Neural progenitor cell (in vitro differentiated cells): ENCODE measurements around the gene SPOCK1. TPM values are rescaled to one million over a fixed set of nuclear protein-coding genes. Genes with fewer than 3 reads are reported as not detected.

Experiments used
- DNase-seq: peaks from one replicate; pipeline ENCODE4 v3.0.0-alpha.2; 2016; ENCODE audit warnings: low spot score
- H2AFZ ChIP-seq: fragments of 200-600 bp; sonication (generic); replicated peaks from 2 replicates; pipeline ENCODE4 v1.6.1; 2016; ENCODE audit warnings: antibody characterized with exemption
- H3F3A ChIP-seq: fragments of 200-600 bp; sonication (generic); 2 replicates; pipeline ENCODE4 v1.6.1; 2016; ENCODE audit warnings: antibody characterized with exemption, low read depth
- H3K27ac ChIP-seq: fragments of 200-600 bp; sonication (generic); 2 replicates; pipeline ENCODE4 v1.5.1; 2016; ENCODE audit warnings: mild to moderate bottlenecking
- H3K27me3 ChIP-seq: fragments of 200-600 bp; sonication (generic); 2 replicates; pipeline ENCODE4 v1.6.1; 2016; ENCODE audit warnings: mild to moderate bottlenecking, moderate library complexity
- H3K36me3 ChIP-seq: fragments of 200-600 bp; sonication (generic); 2 replicates; pipeline ENCODE4 v1.5.1; 2016
- H3K4me1 ChIP-seq: fragments of 200-600 bp; sonication (generic); 2 replicates; pipeline ENCODE4 v1.6.1; 2016; ENCODE audit warnings: mixed run types
- H3K4me2 ChIP-seq: fragments of 200-600 bp; sonication (generic); 2 replicates; pipeline ENCODE4 v1.6.1; 2016
- H3K4me3 ChIP-seq: fragments of 200-600 bp; sonication (generic); 2 replicates; pipeline ENCODE4 v1.5.1; 2016
- H3K79me2 ChIP-seq: fragments of 200-600 bp; sonication (generic); 2 replicates; pipeline ENCODE4 v1.6.1; 2016; ENCODE audit warnings: low read depth
- H3K9ac ChIP-seq: fragments of 200-600 bp; sonication (generic); 2 replicates; pipeline ENCODE4 v1.6.1; 2016
- H3K9me3 ChIP-seq: fragments of 200-600 bp; sonication (generic); 2 replicates; pipeline ENCODE4 v1.5.1; 2016; ENCODE audit warnings: low read depth
- H4K20me1 ChIP-seq: fragments of 200-600 bp; sonication (generic); 2 replicates; pipeline ENCODE4 v1.6.1; 2016; ENCODE audit warnings: low read depth
- H3K27ac Mint-ChIP-seq: 3 replicates; pipeline ENCODE4 v1.8.0; 2021; ENCODE audit warnings: mixed read lengths
- H3K27me3 Mint-ChIP-seq: 2 replicates; pipeline ENCODE4 v1.8.0; 2022; ENCODE audit warnings: low read depth, mild to moderate bottlenecking, inconsistent platforms, moderate library complexity, mixed read lengths; ENCODE audit not compliant: insufficient read depth
- H3K36me3 Mint-ChIP-seq: 3 replicates; pipeline ENCODE4 v1.8.0; 2021; ENCODE audit warnings: mixed read lengths
- H3K4me1 Mint-ChIP-seq: 3 replicates; pipeline ENCODE4 v1.8.0; 2021; ENCODE audit warnings: mixed read lengths
- H3K4me3 Mint-ChIP-seq: 3 replicates; pipeline ENCODE4 v1.8.0; 2021; ENCODE audit warnings: mild to moderate bottlenecking, moderate library complexity, mixed read lengths
- H3K9me3 Mint-ChIP-seq: 3 replicates; pipeline ENCODE4 v1.8.0; 2020; ENCODE audit warnings: mixed read lengths
- EZH2 ChIP-seq: fragments of 200-600 bp; sonication (generic); IDR thresholded peaks from 2 replicates; pipeline ENCODE4 v1.6.1; 2017; ENCODE audit warnings: antibody characterized with exemption, mild to moderate bottlenecking, moderate library complexity
- EZH2phosphoT487 ChIP-seq: fragments of 200-600 bp; sonication (generic); IDR thresholded peaks from 2 replicates; pipeline ENCODE4 v1.6.1; 2017; ENCODE audit warnings: antibody characterized with exemption
- total RNA-seq: library from RNA; depleted of rRNA; stranded (reverse); fragments of >200 nt; gene quantifications from 2 replicates; pipeline ENCODE4 v1.2.3, GENCODE V29; 2015; ENCODE audit warnings: low replicate concordance
- TF ChIP-seq, protein P1 (sequence below): fragments of 200-600 bp; sonication (generic); IDR thresholded peaks from 2 replicates; pipeline ENCODE4 v1.5.1; 2017; ENCODE audit warnings: antibody characterized with exemption, mild to moderate bottlenecking

The SPOCK1 gene
- total RNA-seq, 1 donor from 2014 or later, result 6.9 TPM

DNA sequence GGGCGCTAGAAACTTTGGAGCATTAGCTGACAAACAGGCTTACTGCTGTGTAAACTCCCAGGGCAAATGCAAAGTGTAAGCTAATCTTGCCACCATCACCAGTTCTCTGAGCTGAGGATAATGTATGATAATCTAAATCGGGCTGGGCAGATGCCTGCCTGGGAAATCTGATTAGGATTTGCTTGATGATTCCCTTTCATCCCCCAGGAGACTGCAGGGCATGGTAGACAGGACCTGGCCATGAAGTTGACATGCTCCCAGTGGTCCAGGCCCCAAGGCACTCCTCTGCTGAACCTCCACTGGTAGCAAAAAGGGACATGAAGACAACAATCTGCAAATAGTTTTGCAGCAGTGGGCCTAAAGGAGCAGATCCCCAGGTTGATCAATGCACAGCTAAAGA lies 317.5 kb downstream of the SPOCK1 start:
- Histone ChIP-seq H3K4me1 (peaks cover 59% of the 10 kb centered on the region), H2AFZ (no peak overlapping the region), H3K9me3 (no peaks in the 10 kb centered on the region), H3K4me3 (no peak overlapping the region), H3K27ac (no peak overlapping the region), H3K9ac (no peak overlapping the region), H3K4me2 (peak overlapping the region; percentile 10), H3F3A (peaks cover 8% of the 10 kb centered on the region), H4K20me1 (no peaks in the 10 kb centered on the region), H3K79me2 (no peaks in the 10 kb centered on the region), H3K27me3 (no peaks in the 10 kb centered on the region), H3K36me3 (no peaks in the 10 kb centered on the region)
- Mint-ChIP-seq H3K27me3 (peaks cover 7% of the 10 kb centered on the region), H3K4me3 (no peak overlapping the region), H3K4me1 (peaks cover 36% of the 10 kb centered on the region), H3K9me3 (no peaks in the 10 kb centered on the region), H3K36me3 (no peaks in the 10 kb centered on the region), H3K27ac (no peak overlapping the region)
- no peak for TF ChIP-seq EZH2phosphoT487
- TF ChIP-seq, protein P1, sequence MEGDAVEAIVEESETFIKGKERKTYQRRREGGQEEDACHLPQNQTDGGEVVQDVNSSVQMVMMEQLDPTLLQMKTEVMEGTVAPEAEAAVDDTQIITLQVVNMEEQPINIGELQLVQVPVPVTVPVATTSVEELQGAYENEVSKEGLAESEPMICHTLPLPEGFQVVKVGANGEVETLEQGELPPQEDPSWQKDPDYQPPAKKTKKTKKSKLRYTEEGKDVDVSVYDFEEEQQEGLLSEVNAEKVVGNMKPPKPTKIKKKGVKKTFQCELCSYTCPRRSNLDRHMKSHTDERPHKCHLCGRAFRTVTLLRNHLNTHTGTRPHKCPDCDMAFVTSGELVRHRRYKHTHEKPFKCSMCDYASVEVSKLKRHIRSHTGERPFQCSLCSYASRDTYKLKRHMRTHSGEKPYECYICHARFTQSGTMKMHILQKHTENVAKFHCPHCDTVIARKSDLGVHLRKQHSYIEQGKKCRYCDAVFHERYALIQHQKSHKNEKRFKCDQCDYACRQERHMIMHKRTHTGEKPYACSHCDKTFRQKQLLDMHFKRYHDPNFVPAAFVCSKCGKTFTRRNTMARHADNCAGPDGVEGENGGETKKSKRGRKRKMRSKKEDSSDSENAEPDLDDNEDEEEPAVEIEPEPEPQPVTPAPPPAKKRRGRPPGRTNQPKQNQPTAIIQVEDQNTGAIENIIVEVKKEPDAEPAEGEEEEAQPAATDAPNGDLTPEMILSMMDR, result no peak
- no peak for TF ChIP-seq EZH2
- no peak for DNase-seq

DNA sequence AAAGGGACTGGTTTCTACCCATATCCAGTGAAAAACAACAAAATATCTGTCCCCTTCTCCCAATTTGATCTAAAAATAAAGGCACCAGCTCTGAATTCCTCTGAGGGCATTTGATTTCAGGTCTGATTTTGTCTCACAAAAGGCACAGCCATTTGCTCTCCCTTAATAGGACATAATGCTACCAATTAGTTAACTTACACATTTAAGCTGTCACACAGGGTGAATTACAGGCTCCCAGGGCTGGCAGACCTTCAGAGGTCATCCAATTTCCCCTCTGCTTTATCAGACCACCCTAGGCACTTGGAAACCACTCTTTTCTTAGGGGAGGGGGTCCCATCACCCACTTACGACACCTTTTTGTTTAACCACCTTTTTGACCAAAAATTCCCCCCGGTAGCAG lies 319.9 kb downstream of the SPOCK1 start:
- Histone ChIP-seq H3K36me3 (no peaks in the 10 kb centered on the region), H3K27ac (no peak overlapping the region), H3F3A (peaks cover 8% of the 10 kb centered on the region), H3K4me3 (no peak overlapping the region), H2AFZ (no peak overlapping the region), H3K4me1 (peaks cover 57% of the 10 kb centered on the region), H3K4me2 (no peak overlapping the region), H4K20me1 (no peaks in the 10 kb centered on the region), H3K79me2 (no peaks in the 10 kb centered on the region), H3K27me3 (no peaks in the 10 kb centered on the region), H3K9ac (no peak overlapping the region), H3K9me3 (no peaks in the 10 kb centered on the region)
- no peak for DNase-seq
- no peaks in the 10 kb centered on the region for H3K36me3 Mint-ChIP-seq
- H3K4me3 Mint-ChIP-seq, result no peak overlapping the region
- H3K4me1 Mint-ChIP-seq, result peaks cover 36% of the 10 kb centered on the region
- H3K27ac Mint-ChIP-seq, result no peak overlapping the region
- TF ChIP-seq EZH2 (no peak), EZH2phosphoT487 (no peak)
- TF ChIP-seq, protein P1, result no peak
- peaks cover 7% of the 10 kb centered on the region for H3K27me3 Mint-ChIP-seq
- H3K9me3 Mint-ChIP-seq, result no peaks in the 10 kb centered on the region

DNA sequence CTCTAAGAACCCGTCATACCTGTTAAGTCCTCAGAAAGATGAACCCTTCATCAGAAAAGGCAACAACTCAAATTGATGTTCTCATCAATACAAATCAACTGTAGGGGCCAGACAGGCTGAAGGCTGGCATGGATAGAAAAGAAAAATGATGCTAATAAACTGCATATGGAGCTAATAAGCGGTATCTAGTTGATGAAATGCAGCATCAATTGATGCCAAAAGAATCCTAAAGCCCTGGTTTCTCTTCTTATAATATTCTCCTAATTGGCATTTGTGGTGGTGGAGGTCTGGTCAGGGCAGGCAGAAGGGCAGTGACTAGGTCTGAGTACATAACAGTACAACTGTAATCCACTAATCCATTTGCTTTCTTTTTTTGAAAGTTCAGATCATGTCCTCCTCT lies 322.5 kb downstream of the SPOCK1 start:
- peaks cover 7% of the 10 kb centered on the region for H3K27me3 Mint-ChIP-seq
- Histone ChIP-seq H3K4me1 (peaks cover 31% of the 10 kb centered on the region), H3K9ac (no peak overlapping the region), H3K36me3 (no peaks in the 10 kb centered on the region), H3K4me2 (no peak overlapping the region), H3K4me3 (no peak overlapping the region), H2AFZ (no peak overlapping the region), H3K27ac (no peak overlapping the region), H3K79me2 (no peaks in the 10 kb centered on the region), H4K20me1 (no peaks in the 10 kb centered on the region), H3K27me3 (no peaks in the 10 kb centered on the region), H3K9me3 (no peaks in the 10 kb centered on the region), H3F3A (no peaks in the 10 kb centered on the region)
- DNase-seq, result no peak
- no peaks in the 10 kb centered on the region for H3K36me3 Mint-ChIP-seq
- peaks cover 12% of the 10 kb centered on the region for H3K4me1 Mint-ChIP-seq
- TF ChIP-seq, protein P1, result no peak
- H3K4me3 Mint-ChIP-seq, result no peak overlapping the region
- no peaks in the 10 kb centered on the region for H3K9me3 Mint-ChIP-seq
- H3K27ac Mint-ChIP-seq, result no peak overlapping the region

DNA sequence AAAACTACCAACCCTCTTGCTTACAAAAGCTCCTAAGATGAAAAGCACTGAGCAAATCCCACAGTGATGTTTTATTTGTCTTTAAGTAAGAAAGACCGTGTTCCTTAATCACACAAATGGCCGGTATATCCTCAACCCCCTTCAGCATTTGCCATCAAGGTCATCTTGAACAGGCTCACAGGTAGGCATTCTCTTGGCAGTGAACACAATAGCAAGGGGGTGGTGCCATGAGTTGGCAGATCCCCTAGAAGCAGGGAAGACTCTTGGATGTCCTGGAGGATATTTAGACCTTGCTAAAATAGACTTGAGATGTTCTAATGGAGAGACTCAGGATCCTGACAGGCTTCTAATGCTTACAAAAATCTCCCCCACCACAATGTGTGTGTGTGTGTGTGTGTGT lies 323.0 kb downstream of the SPOCK1 start:
- Mint-ChIP-seq H3K27ac (no peak overlapping the region), H3K4me1 (peaks cover 10% of the 10 kb centered on the region), H3K36me3 (no peaks in the 10 kb centered on the region), H3K27me3 (peaks cover 7% of the 10 kb centered on the region), H3K9me3 (no peaks in the 10 kb centered on the region), H3K4me3 (no peak overlapping the region)
- Histone ChIP-seq H3K79me2 (no peaks in the 10 kb centered on the region), H3K27me3 (no peaks in the 10 kb centered on the region), H3K27ac (no peak overlapping the region), H3K4me2 (no peak overlapping the region), H3K36me3 (no peaks in the 10 kb centered on the region), H2AFZ (no peak overlapping the region), H3K4me1 (peaks cover 26% of the 10 kb centered on the region), H3K9me3 (no peaks in the 10 kb centered on the region), H3F3A (no peaks in the 10 kb centered on the region), H3K4me3 (no peak overlapping the region), H4K20me1 (no peaks in the 10 kb centered on the region), H3K9ac (no peak overlapping the region)
- no peak for DNase-seq
- TF ChIP-seq EZH2, result no peak
- no peak for TF ChIP-seq EZH2phosphoT487
